ENCODE data around the gene PLXNA2. TPM values are rescaled to one million over a fixed set of nuclear protein-coding genes. Genes with fewer than 3 reads are reported as not detected.

PLXNA2 gene
- total and polyA plus RNA-seq, 2 donors (not counting 1 experiment from before 2014, with no cell fraction given), result 0.31 to 1.2 TPM

DNA sequence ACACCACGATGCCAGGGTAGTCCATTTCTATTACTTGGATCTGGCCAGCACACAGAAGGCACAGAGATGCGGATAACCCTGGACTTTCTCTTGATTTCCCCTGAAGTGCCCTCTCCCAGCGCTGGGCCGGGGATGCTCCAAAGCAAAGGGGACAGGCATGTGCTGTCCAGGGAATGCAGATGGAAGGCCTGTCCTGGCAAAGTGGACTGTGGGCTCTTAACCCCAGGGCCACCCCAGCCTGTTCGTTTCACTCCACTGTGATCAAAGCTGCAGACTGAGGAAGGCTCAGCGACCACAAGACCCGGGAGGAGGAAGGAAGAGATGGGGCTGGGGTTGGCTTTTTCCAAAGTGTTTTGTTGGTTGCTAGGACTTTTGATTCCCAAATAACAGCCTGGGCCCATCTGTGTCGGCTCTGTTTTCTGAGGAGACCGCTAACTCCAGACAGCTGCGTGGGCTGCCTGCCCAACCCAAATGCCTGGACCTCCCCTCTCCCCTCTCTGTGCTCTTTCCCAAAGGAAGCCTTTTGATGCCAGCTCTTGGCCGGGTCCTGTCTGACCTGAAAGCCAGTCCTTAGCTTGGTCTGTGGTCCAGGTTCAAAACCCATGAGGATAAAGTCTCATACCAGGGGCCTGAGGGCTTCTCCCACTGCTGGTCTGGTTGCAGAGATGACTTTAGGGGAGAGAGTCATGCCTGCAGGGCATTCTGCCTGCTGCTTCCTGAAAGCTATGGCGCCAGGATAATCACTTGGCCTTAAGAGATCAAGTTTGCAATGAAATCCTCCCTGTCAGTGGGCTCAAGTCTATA lies 213.7 kb downstream of the PLXNA2 start:
- H3K27ac ChIP-seq (ENCODE audit: low read length in 2 of 2), result no peak overlapping the region
- no peaks in the 10 kb centered on the region for H3K27me3 ChIP-seq (replicated peaks in 1 of 4; ENCODE audit: control extremely low read depth in 1 of 4, control insufficient read depth in 3 of 4, insufficient read depth in 4 of 4, low read length in 3 of 4)
- DNase-seq (no peak), ATAC-seq (ENCODE audit: low read depth) (no peak)
- no peaks in the 10 kb centered on the region for H3K4me1 ChIP-seq (ENCODE audit: control insufficient read depth in 2 of 2, insufficient read depth in 2 of 2, low read length in 2 of 2)
- ChIA-PET POLR2A (no interaction called here), CTCF (interaction anchor here (2.1 kb wide), 1 partner anchor 9 kb away, joined by 6 read pairs; no protein-coding TSS in a partner anchor)
- no peak overlapping the region for H3K9ac ChIP-seq (ENCODE audit: low read length)
- Mint-ChIP-seq H3K27ac (no peak overlapping the region), H3K9me3 (ENCODE audit: insufficient read depth) (no peaks in the 10 kb centered on the region), H3K4me3 (no peak overlapping the region), H3K4me1 (no peaks in the 10 kb centered on the region), H3K27me3 (peaks cover 13% of the 10 kb centered on the region)
- H4K20me1 ChIP-seq (ENCODE audit: control insufficient read depth, insufficient read depth, low read length, poor library complexity, severe bottlenecking), result no peaks in the 10 kb centered on the region
- H3K9me3 ChIP-seq (ENCODE audit: control extremely low read depth in 1 of 3, control insufficient read depth in 2 of 3, insufficient read depth in 1 of 3, low read length in 2 of 3), result no peaks in the 10 kb centered on the region
- no peak overlapping the region for H3K4me2 ChIP-seq (replicated peaks; ENCODE audit: low read depth, low read length, poor library complexity, severe bottlenecking)
- H3K79me2 ChIP-seq (ENCODE audit: control insufficient read depth, insufficient read depth, low read length), result no peaks in the 10 kb centered on the region
- no peak overlapping the region for H2AFZ ChIP-seq (ENCODE audit: insufficient read depth, low read depth, low read length, poor library complexity, severe bottlenecking)
- no peaks in the 10 kb centered on the region for H3K36me3 ChIP-seq (replicated peaks in 1 of 2; ENCODE audit: control extremely low read depth in 1 of 2, control insufficient read depth in 1 of 2, extremely low read depth in 1 of 2, insufficient read depth in 2 of 2, low read length in 1 of 2)
- H3K4me3 ChIP-seq (ENCODE audit: control extremely low read depth in 1 of 5, extremely low read depth in 1 of 5, insufficient read depth in 1 of 5, low read depth in 2 of 5, low read length in 4 of 5), result no peak overlapping the region
- 63% methylated on average over 12 of the region's 12 CpGs for WGBS (ENCODE audit: insufficient coverage)
- TF ChIP-seq EZH2 (IDR thresholded peaks at IDR 0.05; ENCODE audit: borderline replicate concordance, insufficient read depth, low read depth, low read length, poor library complexity, severe bottlenecking), result no peak
- TF ChIP-seq, protein P1, sequence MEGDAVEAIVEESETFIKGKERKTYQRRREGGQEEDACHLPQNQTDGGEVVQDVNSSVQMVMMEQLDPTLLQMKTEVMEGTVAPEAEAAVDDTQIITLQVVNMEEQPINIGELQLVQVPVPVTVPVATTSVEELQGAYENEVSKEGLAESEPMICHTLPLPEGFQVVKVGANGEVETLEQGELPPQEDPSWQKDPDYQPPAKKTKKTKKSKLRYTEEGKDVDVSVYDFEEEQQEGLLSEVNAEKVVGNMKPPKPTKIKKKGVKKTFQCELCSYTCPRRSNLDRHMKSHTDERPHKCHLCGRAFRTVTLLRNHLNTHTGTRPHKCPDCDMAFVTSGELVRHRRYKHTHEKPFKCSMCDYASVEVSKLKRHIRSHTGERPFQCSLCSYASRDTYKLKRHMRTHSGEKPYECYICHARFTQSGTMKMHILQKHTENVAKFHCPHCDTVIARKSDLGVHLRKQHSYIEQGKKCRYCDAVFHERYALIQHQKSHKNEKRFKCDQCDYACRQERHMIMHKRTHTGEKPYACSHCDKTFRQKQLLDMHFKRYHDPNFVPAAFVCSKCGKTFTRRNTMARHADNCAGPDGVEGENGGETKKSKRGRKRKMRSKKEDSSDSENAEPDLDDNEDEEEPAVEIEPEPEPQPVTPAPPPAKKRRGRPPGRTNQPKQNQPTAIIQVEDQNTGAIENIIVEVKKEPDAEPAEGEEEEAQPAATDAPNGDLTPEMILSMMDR (IDR thresholded peaks at IDR 0.05), result no peak
- intact Hi-C loops (cut with micrococcal nuclease), result no loop called here
